IMR-90 (cell line): Measurements from ENCODE around the gene SSH2. TPM values are rescaled to one million over a fixed set of nuclear protein-coding genes. Genes with fewer than 3 reads are reported as not detected.
A peak's percentile ranks its signal among the peaks of the same experiment; 100 is the strongest.

Source experiments
- ATAC-seq: fragments of 200-7000 bp; cut with Tn5 transposase; 2 replicates; pipeline ENCODE4 v1.9.1; 2020; ENCODE audit warnings: low read depth, mild to moderate bottlenecking, moderate library complexity
- BruUV-seq: library from RNA; stranded (reverse); fragments of 400-500 nt; replicated peaks from 2 replicates; lab custom pipeline; 2021; lab: Mats Ljungman, UMichigan
- CTCF ChIA-PET: fragments of 300-600 bp; formaldehyde crosslinking; extraction: SDS; loops from one replicate; lab custom pipeline; 2021; ENCODE audit warnings: antibody characterized with exemption; lab: Yijun Ruan, JAX
- POLR2A ChIA-PET: fragments of 300-600 bp; sonication (Branson Sonifier 250); formaldehyde crosslinking; loops from one replicate; lab custom pipeline; 2022; ENCODE audit warnings: antibody characterized with exemption; ENCODE audit not compliant: unreplicated experiment; lab: Charles Lee
- DNase-seq: peaks from one replicate; pipeline ENCODE4 v3.0.0; 2013
- H2AFZ ChIP-seq: replicated peaks from 2 replicates; pipeline ENCODE3; 2013; ENCODE audit warnings: low read length, mild to moderate bottlenecking; ENCODE audit not compliant: poor library complexity
- H2AK5ac ChIP-seq: 2 replicates; pipeline ENCODE4 v1.6.1; 2013; ENCODE audit warnings: low read depth, low read length, inconsistent platforms
- H2AK9ac ChIP-seq: replicated peaks from 2 replicates; pipeline ENCODE3; 2013; ENCODE audit warnings: mild to moderate bottlenecking, low read depth, low read length, moderate library complexity; ENCODE audit not compliant: poor library complexity
- H2BK120ac ChIP-seq: 2 replicates; pipeline ENCODE4 v1.6.1; 2013; ENCODE audit warnings: low read depth, low read length, inconsistent platforms
- H2BK15ac ChIP-seq: 3 replicates; pipeline ENCODE4 v1.6.1; 2013; ENCODE audit warnings: low read depth, low read length, inconsistent platforms
- H2BK20ac ChIP-seq: 2 replicates; pipeline ENCODE4 v1.6.1; 2013; ENCODE audit warnings: low read depth, mild to moderate bottlenecking, inconsistent platforms, low read length, moderate library complexity
- H2BK5ac ChIP-seq: 2 replicates; pipeline ENCODE4 v1.6.1; 2013; ENCODE audit warnings: mild to moderate bottlenecking, low read depth, low read length, inconsistent platforms; ENCODE audit not compliant: poor library complexity, severe bottlenecking
- H3K14ac ChIP-seq: replicated peaks from 2 replicates; pipeline ENCODE4 v1.6.1; 2013; ENCODE audit warnings: low read depth, low read length, inconsistent platforms
- H3K18ac ChIP-seq: 2 replicates; pipeline ENCODE4 v1.6.1; 2013; ENCODE audit warnings: low read depth, low read length, control low read depth
- H3K23ac ChIP-seq: 2 replicates; pipeline ENCODE4 v1.6.1; 2013; ENCODE audit warnings: low read depth, low read length, inconsistent platforms
- H3K27ac ChIP-seq: 2 replicates; pipeline ENCODE4 v1.5.1; 2013; ENCODE audit warnings: mild to moderate bottlenecking, control low read depth, low read length; ENCODE audit not compliant: insufficient read depth
- H3K27me3 ChIP-seq: 2 replicates; pipeline ENCODE4 v1.6.1; 2013; ENCODE audit warnings: low read length; ENCODE audit not compliant: control insufficient read depth, insufficient read depth
- H3K36me3 ChIP-seq: 2 replicates; pipeline ENCODE4 v1.6.1; 2013; ENCODE audit warnings: low read length, mixed read lengths; ENCODE audit not compliant: control insufficient read depth, insufficient read depth
- H3K4ac ChIP-seq: 2 replicates; pipeline ENCODE4 v1.6.1; 2013; ENCODE audit warnings: low read depth, low read length, inconsistent platforms
- H3K4me1 ChIP-seq: 2 replicates; pipeline ENCODE4 v1.6.1; 2013; ENCODE audit warnings: low read length, mixed read lengths; ENCODE audit not compliant: control insufficient read depth, insufficient read depth
- H3K4me2 ChIP-seq: 2 replicates; pipeline ENCODE4 v1.6.1; 2013; ENCODE audit warnings: low read depth, mild to moderate bottlenecking, control low read depth, low read length, moderate library complexity
- H3K4me3 ChIP-seq: 2 replicates; pipeline ENCODE4 v1.5.1; 2013; ENCODE audit warnings: low read depth, mild to moderate bottlenecking, control low read depth, low read length, moderate library complexity; ENCODE audit not compliant: insufficient read depth
- H3K56ac ChIP-seq: 2 replicates; pipeline ENCODE4 v1.6.1; 2013; ENCODE audit warnings: low read length, inconsistent platforms; ENCODE audit not compliant: insufficient read depth; ENCODE audit errors: extremely low read depth
- H3K79me1 ChIP-seq, 2 experiments: 2 replicates each; pipeline ENCODE4 v1.6.1; 2013; ENCODE audit warnings: low read length in 2 of 2, inconsistent platforms in 1 of 2, low read depth in 1 of 2
- H3K9ac ChIP-seq: 2 replicates; pipeline ENCODE4 v1.6.1; 2013; ENCODE audit warnings: low read depth, low read length, control low read depth
- H3K9me1 ChIP-seq: 2 replicates; pipeline ENCODE4 v1.6.1; 2013; ENCODE audit warnings: low read length, inconsistent platforms; ENCODE audit not compliant: insufficient read depth
- H3K9me3 ChIP-seq: 2 replicates; pipeline ENCODE4 v1.6.1; 2013; ENCODE audit warnings: low read length; ENCODE audit not compliant: control insufficient read depth, insufficient read depth
- H4K20me1 ChIP-seq: 2 replicates; pipeline ENCODE4 v1.6.1; 2013; ENCODE audit warnings: low read length, inconsistent platforms; ENCODE audit not compliant: insufficient read depth
- H4K5ac ChIP-seq: 2 replicates; pipeline ENCODE4 v1.6.1; 2013; ENCODE audit warnings: mild to moderate bottlenecking, low read depth, low read length, control low read depth
- H4K8ac ChIP-seq, 2 experiments: 2 replicates each; pipeline ENCODE4 v1.6.1; 2013; ENCODE audit warnings: low read depth in 2 of 2, low read length in 2 of 2, control low read depth in 1 of 2, inconsistent platforms in 1 of 2
- H4K91ac ChIP-seq: 2 replicates; pipeline ENCODE4 v1.6.1; 2013; ENCODE audit warnings: low read depth, low read length, inconsistent platforms; ENCODE audit not compliant: insufficient read depth
- CEBPB ChIP-seq: IDR thresholded peaks from 2 replicates; pipeline ENCODE4 v1.6.1; 2012; ENCODE audit warnings: low read depth, low read length, improper control_type of control experiment
- CHD1 ChIP-seq: IDR thresholded peaks from 2 replicates; pipeline ENCODE4 v1.6.1; 2012; ENCODE audit warnings: low read depth, low read length, improper control_type of control experiment
- CTCF ChIP-seq: conservative IDR thresholded peaks from 2 replicates; pipeline ENCODE4 v1.5.1; 2012; ENCODE audit warnings: mild to moderate bottlenecking, low read depth, low read length, improper control_type of control experiment
- FOS ChIP-seq: fragments of 150-350 bp; IDR thresholded peaks from 2 replicates; pipeline ENCODE4 v1.6.1; 2016; ENCODE audit warnings: low read depth, low read length
- MAZ ChIP-seq: IDR thresholded peaks from 2 replicates; pipeline ENCODE4 v1.6.1; 2012; ENCODE audit warnings: low read depth, mild to moderate bottlenecking, low read length, improper control_type of control experiment, moderate library complexity, borderline replicate concordance
- NFE2L2 ChIP-seq: fragments of 150-350 bp; IDR thresholded peaks from 2 replicates; pipeline ENCODE4 v1.6.1; 2016; ENCODE audit warnings: low read depth, mild to moderate bottlenecking, low read length
- SMC3 ChIP-seq: fragments of 150-350 bp; IDR thresholded peaks from 2 replicates; pipeline ENCODE4 v1.6.1; 2016; ENCODE audit warnings: low read depth, mild to moderate bottlenecking, antibody characterized with exemption, low read length, moderate library complexity
- WGBS, 2 experiments: methylation state at CpG; one replicate each; pipeline versions ENCODE4 v1.1.5 to v1.1.7; 2013; ENCODE audit warnings: missing lambda C conversion rate in 2 of 2; ENCODE audit not compliant: insufficient read length in 1 of 2; ENCODE audit errors: extremely low coverage in 2 of 2; 5-methylcytosine and 5-hydroxymethylcytosine counted together
- dilution Hi-C: fragments of 300-500 bp; cut with HindIII; formaldehyde crosslinking; loops from one replicate; pipeline ENCODE4 v1.14.3; 2018; ENCODE audit warnings: low sequenced_read_pairs; ENCODE audit not compliant: unreplicated experiment
- in situ Hi-C: fragments of 300-500 bp; cut with MboI; formaldehyde crosslinking; loops from 3 replicates; pipeline ENCODE4 v1.14.3; 2019; ENCODE audit warnings: low sequenced_read_pairs, inconsistent platforms, mixed read lengths
- intact Hi-C: fragments of 100-400 bp; cut with micrococcal nuclease; formaldehyde crosslinking; loops from 2 replicates; pipeline ENCODE4 v1.10.0; 2022
- polyA plus RNA-seq, 3 experiments: library from polyadenylated mRNA; depleted of rRNA; stranded (reverse); fragments of >200 nt; gene quantifications; 2 replicates each; pipeline ENCODE4 v1.2.3, GENCODE V29; 2012; ENCODE audit warnings: low replicate concordance in 1 of 3
- total RNA-seq: library from RNA; depleted of rRNA; stranded (reverse); fragments of >200 nt; gene quantifications from 2 replicates; pipeline ENCODE4 v1.2.3, GENCODE V29; 2012
- TF ChIP-seq, protein P1 (sequence below): fragments of 150-350 bp; IDR thresholded peaks from 2 replicates; pipeline ENCODE4 v1.6.1; 2017; ENCODE audit warnings: mild to moderate bottlenecking, antibody characterized with exemption, low read length, low read depth

The SSH2 gene
- total and polyA plus RNA-seq, 2 of the 4 experiments (the other 2 are of a cell fraction) = 9.3 TPM

GRCh38 chr17:29622337-29623282 is 307.4 kb downstream of the SSH2 start, which contains the start of gene CORO6:
TSS of gene CORO6 (minus strand) at chr17:29622912. CDS start at chr17:29621421, 1,491 bp downstream.
- H4K20me1 ChIP-seq = peaks cover 4% of the 10 kb centered on the region; the same call in 1 of the 2 replicates
- TF ChIP-seq, protein P1, sequence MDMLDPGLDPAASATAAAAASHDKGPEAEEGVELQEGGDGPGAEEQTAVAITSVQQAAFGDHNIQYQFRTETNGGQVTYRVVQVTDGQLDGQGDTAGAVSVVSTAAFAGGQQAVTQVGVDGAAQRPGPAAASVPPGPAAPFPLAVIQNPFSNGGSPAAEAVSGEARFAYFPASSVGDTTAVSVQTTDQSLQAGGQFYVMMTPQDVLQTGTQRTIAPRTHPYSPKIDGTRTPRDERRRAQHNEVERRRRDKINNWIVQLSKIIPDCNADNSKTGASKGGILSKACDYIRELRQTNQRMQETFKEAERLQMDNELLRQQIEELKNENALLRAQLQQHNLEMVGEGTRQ = no peak
- TF ChIP-seq SMC3 (no peak), CHD1 (no peak), CEBPB (no peak), MAZ (no peak), NFE2L2 (no peak), FOS (no peak), CTCF (no peak)
- H3K79me1 ChIP-seq = peaks cover 0 to 22% of the 10 kb centered on the region in 2 experiments; a peak in 1 of 4 replicates
- no peaks in the 10 kb centered on the region for H3K27me3 ChIP-seq
- dilution Hi-C loops (no loop called here), intact Hi-C loops (no loop called here), in situ Hi-C loops (no loop called here)
- H3K27ac ChIP-seq = no peak within 1 kb of the TSS; the same call in 1 of the 2 replicates
- peak within 1 kb of the TSS; percentile 96 for H2AFZ ChIP-seq
- peaks cover 2% of the 10 kb centered on the region; the same call in 1 of the 2 replicates for H3K36me3 ChIP-seq
- H2BK120ac ChIP-seq = peak within 1 kb of the TSS; percentile 8; the same call in 1 of the 2 replicates
- H3K18ac ChIP-seq = no peak within 1 kb of the TSS
- BruUV-seq = no TSS peak
- H4K91ac ChIP-seq = no peak within 1 kb of the TSS; the same call in 1 of the 2 replicates
- no peaks in the 10 kb centered on the region for H3K9me3 ChIP-seq
- ChIA-PET CTCF (interaction anchor here (1.1 kb wide), 1 partner anchor 157 kb away, joined by 3 read pairs; no protein-coding TSS in a partner anchor), POLR2A (no interaction called here)
- H3K4me2 ChIP-seq = peak within 1 kb of the TSS; percentile 83
- H2AK9ac ChIP-seq = peak within 1 kb of the TSS; percentile 87
- peak within 1 kb of the TSS; percentile 70; the same call in 1 of the 2 replicates for H2AK5ac ChIP-seq
- peaks cover 24% of the 10 kb centered on the region for H3K9me1 ChIP-seq
- H4K5ac ChIP-seq = no peak within 1 kb of the TSS; the same call in 1 of the 2 replicates
- peak within 1 kb of the TSS; percentile 16; the same call in 1 of the 2 replicates for H3K4ac ChIP-seq
- H2BK20ac ChIP-seq = 0 out of 2 replicates have a peak within 1 kb of the TSS, but pooled peaks have one; percentile 29
- H3K4me1 ChIP-seq = peaks cover 15% of the 10 kb centered on the region
- 5% methylated on average over 18 of the region's 77 CpGs; no CpG with 5 or more reads in 1 of the 2 experiments for WGBS, 2 experiments
- ATAC-seq = peak; percentile 91
- peak within 1 kb of the TSS; percentile 40 for H3K9ac ChIP-seq
- H2BK5ac ChIP-seq = peak within 1 kb of the TSS; percentile 9
- H4K8ac ChIP-seq = peak within 1 kb of the TSS in 1 of 2 experiments; percentile 61; a peak in 1 of 4 replicates
- H2BK15ac ChIP-seq = no peak within 1 kb of the TSS
- H3K56ac ChIP-seq = no peak within 1 kb of the TSS
- peak; percentile 23 for DNase-seq
- H3K4me3 ChIP-seq = peak within 1 kb of the TSS; percentile 66
- no peak within 1 kb of the TSS for H3K23ac ChIP-seq
- peak within 1 kb of the TSS; percentile 16; the same call in 1 of the 2 replicates for H3K14ac ChIP-seq
